Measurements from ENCODE around the gene BSPH1. TPM values are rescaled to one million over a fixed set of nuclear protein-coding genes. Genes with fewer than 3 reads are reported as not detected.

Gene BSPH1, protein sequence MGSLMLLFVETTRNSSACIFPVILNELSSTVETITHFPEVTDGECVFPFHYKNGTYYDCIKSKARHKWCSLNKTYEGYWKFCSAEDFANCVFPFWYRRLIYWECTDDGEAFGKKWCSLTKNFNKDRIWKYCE
- total RNA-seq = not detected in 2 replicates

DNA sequence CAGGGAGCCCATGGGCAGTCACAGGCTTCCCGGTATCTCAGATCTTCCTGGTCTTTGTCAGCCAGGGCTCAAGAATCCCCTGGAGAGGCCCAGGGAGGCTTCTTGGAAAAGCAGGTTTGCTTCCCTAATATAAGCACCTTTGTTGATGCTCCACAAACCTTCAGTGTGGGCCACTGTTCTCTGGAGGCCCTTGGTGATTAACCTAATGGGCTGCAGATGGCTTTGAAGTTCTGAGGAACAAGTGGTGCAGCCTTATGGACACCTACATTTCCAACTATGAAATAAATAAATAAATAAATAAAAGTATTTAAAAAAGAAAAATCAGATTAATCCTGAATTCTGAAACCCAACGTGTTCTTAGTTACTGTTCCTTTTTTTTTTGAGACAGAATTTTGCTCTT, at the start of gene BSPH1:
Gene BSPH1 (minus strand): TSS at position 101 of the 400 bp plus-strand sequence. CDS start 89 bp downstream, at position 12.

DNA sequence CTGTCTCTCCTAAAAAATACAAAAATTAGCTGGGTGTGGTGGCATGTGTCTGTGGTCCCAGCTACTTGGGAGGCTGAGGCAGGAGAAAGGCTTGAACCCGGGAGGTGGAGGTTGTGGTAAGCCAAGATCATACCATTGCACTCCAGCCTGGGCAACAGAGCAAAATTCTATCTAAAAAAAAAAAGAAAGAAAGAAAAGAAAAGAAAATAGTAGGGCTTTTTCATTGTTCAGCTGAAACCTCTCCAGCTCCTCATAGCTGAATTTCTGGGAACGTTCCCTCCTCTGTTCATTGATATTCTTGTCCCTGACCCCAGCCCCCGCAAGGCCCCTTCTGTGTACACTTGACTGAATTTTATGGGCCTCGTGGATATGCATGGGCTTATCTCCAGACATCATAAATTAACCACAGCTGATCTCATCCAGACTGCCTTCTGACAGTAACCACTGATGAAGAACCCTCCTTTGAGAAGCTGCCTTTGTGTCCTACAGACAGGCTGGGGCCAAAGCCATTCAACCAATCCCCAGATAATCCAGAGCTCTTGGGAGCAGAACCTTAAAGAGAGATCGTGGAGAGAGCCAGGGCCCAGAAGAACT, 2.3 kb upstream of the BSPH1 start, which contains the start of gene ELSPBP1:
Gene ELSPBP1 (plus strand): TSS at position 424 of the 594 bp plus-strand sequence. CDS start 14,036 bp downstream, outside the sequence.

Other genes starting within 250 kb of the BSPH1 start
- 70.6 and 83.4 TPM in 2 replicates for gene NOP53, start 246.6 kb downstream of the BSPH1 start, total RNA-seq
- 257 and 398 TPM in 2 replicates for gene SELENOW, start 213.5 kb downstream of the BSPH1 start, total RNA-seq
- not detected in 2 replicates for gene TPRX1, start 187.6 kb downstream of the BSPH1 start, total RNA-seq
- gene CRX, start 170.2 kb downstream of the BSPH1 start, total RNA-seq = not detected in 2 replicates
- gene TPRX2, start 132.9 kb downstream of the BSPH1 start, total RNA-seq = not detected in 2 replicates
- gene SULT2A1, start 105.9 kb downstream of the BSPH1 start, total RNA-seq = not detected in 2 replicates
- gene ELSPBP1, start 2.5 kb upstream of the BSPH1 start, total RNA-seq = not detected in 2 replicates
- not detected in 2 replicates for gene CABP5, start 51.9 kb upstream of the BSPH1 start, total RNA-seq
- 27.0 and 40.9 TPM in 2 replicates for gene PLA2G4C, start 118.6 kb upstream of the BSPH1 start, total RNA-seq
- gene LIG1, start 178.2 kb upstream of the BSPH1 start, total RNA-seq = 22.6 and 51.4 TPM in 2 replicates
- gene ZSWIM9, start 178.5 kb upstream of the BSPH1 start, total RNA-seq = 2.9 TPM in 2 replicates

All from endothelial cell of coronary artery (primary cell).